ENCODE data around the gene LMO7. TPM values are rescaled to one million over a fixed set of nuclear protein-coding genes. Genes with fewer than 3 reads are reported as not detected.
"Not testable (repeated sequence)": the region's sequence is repeated elsewhere in the genome, so short reads cannot be mapped to it uniquely, and the experiment has no call there.

Gene LMO7
- total RNA-seq, 4 donors from 2014 or later: 60.5 to 108 (median 75.6) TPM

DNA sequence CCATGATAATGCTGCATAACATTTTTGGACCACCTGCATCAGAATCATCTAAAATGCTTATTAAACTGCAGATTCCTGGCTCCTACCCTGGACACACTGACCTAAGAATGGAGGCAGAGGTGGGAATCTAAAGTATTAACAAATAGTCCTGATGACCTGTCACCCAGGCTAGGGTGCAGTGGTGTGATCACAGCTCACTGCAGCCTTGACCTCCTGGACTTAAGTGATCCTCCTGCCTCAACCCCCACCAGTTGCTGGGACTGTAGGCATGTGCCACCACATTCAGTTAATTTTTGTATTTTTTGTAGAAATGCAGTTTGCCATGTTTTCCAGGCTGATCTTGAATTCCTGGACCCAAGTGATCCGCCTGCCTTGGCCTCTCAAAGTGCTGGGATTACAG is 43.3 kb downstream of the LMO7 start:
- no peak for TF ChIP-seq POLR2A (IDR thresholded peaks at IDR 0.05)
- TF ChIP-seq, protein P1, sequence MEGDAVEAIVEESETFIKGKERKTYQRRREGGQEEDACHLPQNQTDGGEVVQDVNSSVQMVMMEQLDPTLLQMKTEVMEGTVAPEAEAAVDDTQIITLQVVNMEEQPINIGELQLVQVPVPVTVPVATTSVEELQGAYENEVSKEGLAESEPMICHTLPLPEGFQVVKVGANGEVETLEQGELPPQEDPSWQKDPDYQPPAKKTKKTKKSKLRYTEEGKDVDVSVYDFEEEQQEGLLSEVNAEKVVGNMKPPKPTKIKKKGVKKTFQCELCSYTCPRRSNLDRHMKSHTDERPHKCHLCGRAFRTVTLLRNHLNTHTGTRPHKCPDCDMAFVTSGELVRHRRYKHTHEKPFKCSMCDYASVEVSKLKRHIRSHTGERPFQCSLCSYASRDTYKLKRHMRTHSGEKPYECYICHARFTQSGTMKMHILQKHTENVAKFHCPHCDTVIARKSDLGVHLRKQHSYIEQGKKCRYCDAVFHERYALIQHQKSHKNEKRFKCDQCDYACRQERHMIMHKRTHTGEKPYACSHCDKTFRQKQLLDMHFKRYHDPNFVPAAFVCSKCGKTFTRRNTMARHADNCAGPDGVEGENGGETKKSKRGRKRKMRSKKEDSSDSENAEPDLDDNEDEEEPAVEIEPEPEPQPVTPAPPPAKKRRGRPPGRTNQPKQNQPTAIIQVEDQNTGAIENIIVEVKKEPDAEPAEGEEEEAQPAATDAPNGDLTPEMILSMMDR (IDR thresholded peaks at IDR 0.05): no peak

DNA sequence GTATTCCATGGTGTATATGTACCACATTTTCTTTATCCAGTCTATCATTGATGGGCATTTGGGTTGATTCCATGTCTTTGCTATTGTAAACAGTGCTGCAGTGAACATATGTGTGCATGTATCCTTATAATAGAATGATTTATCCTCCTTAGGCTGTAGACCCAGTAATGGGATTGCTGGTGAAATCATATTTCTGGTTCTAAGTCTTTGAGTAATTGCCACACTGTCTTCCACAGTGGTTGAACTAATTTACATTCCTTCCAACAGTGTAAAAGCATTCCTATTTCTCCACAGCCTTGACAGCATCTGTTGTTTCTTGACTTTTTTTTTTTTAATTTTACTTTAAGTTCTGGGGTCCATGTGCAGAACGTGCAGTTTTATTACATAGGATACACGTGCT is 44.1 kb downstream of the LMO7 start:
- intact Hi-C loops (cut with DNase I; ENCODE audit: low total_unique reads); H3K4me3 ChIP-seq (ENCODE audit: low read depth, poor library complexity, severe bottlenecking); DNase-seq (ENCODE audit: low spot score in 2 of 2): not testable (repeated sequence)
- WGBS, 2 donors: 77 to 86% methylated on average over 2 of the region's 2 CpGs

More for the DNA sequence above, 43.3 kb downstream of the LMO7 start:
- DNase-seq (ENCODE audit: low spot score in 2 of 2): no peak
- 97% methylated on average over 1 of the region's 1 CpG for WGBS, 2 donors
- no peak overlapping the region for H3K4me3 ChIP-seq (ENCODE audit: low read depth, poor library complexity, severe bottlenecking)
- intact Hi-C loops (cut with DNase I; ENCODE audit: low total_unique reads): no loop called here

DNA sequence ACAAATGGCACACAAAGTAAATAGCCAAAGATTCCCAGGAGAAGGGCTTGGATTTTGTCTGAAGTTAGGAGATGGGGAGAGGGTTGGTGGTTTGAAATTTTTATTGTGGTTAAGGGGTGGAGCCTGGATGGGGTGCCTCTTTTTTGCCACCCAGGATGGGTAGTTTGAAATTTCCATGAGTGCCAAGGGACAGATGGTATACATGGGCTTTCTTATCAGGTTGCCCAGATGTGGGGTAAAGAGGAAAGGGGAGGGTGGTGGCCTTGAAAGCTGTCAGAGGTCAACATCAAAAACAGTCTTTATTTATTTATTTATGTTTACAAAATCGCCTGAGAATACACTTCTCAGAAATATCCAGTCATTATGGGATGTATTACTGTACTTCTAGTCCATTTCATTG is 46.2 kb downstream of the LMO7 start:
- intact Hi-C loops (cut with DNase I; ENCODE audit: low total_unique reads): loop anchor here (2.0 kb wide), 1 partner anchor 48 kb away; no protein-coding TSS in a partner anchor
- no peak overlapping the region for H3K4me3 ChIP-seq (ENCODE audit: low read depth, poor library complexity, severe bottlenecking)
- no peak for DNase-seq (ENCODE audit: low spot score in 2 of 2)
- WGBS, 2 donors: 84 to 100% methylated on average over 1 of the region's 1 CpG
- TF ChIP-seq POLR2A (IDR thresholded peaks at IDR 0.05): no peak
- TF ChIP-seq, protein P1 (IDR thresholded peaks at IDR 0.05): no peak

DNA sequence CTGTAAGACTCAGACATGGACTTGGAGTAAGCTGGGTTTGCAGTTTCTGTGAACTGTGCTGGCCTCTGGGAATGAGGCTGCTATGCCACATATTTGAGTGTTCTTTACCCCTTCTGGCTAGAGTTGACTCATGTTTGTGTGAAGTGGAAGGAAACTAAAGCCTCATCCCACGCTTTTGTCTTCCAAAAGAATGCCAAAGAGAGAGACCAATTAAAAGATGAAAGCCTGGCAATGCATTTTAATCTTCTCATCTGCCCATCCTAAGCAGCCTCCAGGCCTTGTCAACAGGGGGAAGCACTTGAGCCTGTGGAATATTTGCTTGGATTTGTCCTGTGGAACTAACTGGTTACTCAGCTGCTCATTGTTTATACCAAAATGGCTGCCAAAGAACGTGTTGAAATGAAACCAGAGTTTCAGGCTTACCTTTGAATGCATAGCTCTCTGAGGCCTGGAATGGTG is 49.1 kb downstream of the LMO7 start:
- DNase-seq (ENCODE audit: low spot score in 2 of 2): no peak
- no peak overlapping the region for H3K4me3 ChIP-seq (ENCODE audit: low read depth, poor library complexity, severe bottlenecking)
- intact Hi-C loops (cut with DNase I; ENCODE audit: low total_unique reads): no loop called here
- 27 to 36% methylated on average over 2 of the region's 2 CpGs for WGBS, 2 donors
- TF ChIP-seq, protein P1 (IDR thresholded peaks at IDR 0.05): no peak
- TF ChIP-seq POLR2A (IDR thresholded peaks at IDR 0.05): no peak

DNA sequence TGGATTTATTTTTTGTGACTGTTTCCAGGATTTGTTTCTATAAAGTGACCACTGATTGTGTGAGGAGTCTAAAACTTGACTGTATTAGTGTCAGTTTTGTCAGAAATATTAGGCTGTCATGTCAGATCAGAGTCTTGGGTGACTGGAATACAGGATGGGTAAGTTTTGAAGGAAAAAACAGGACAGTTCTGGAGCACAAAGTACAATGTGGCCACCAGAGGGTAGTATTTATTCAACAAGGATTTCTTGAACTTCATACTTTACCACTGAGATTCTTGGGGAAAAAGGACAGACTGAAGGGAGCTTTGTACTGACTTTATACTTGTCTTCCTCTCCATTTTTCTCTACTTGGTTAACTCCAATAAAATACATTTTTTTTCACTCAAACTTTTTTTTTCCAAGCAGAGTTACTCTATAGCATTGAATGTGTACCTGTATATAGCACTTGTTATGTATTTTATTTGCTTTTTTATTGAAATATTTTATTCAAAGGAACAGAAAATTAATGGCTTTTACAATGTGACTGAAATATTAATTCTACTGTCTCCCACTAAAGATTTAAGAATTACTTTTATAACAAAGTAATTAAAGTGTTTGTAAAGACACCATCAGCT is 51.1 kb downstream of the LMO7 start:
- intact Hi-C loops (cut with DNase I; ENCODE audit: low total_unique reads): no loop called here
- no peak overlapping the region for H3K4me3 ChIP-seq (ENCODE audit: low read depth, poor library complexity, severe bottlenecking)
- no peak for TF ChIP-seq POLR2A (IDR thresholded peaks at IDR 0.05)
- TF ChIP-seq, protein P1 (IDR thresholded peaks at IDR 0.05): no peak
- DNase-seq (ENCODE audit: low spot score in 2 of 2): no peak

DNA sequence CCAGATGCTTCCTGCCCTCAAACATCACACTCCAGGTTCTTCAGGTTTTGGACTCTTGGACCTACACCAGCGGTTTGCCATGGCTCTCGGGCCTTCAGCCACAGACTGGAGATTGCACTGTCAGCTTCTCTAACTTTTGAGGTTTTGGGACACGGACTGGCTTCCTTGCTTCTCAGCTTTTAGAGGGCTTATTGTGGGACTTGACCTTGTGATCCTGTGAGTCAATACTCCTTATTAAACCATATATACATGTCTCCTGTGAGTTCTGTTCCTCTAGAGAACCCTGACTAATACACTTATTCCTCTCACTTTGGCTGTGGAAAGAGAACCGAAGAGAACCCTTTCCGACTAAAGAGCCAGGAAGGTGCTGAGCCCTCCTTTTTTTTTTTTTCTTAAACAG is 53.6 kb downstream of the LMO7 start:
- no peak for TF ChIP-seq POLR2A (IDR thresholded peaks at IDR 0.05)
- TF ChIP-seq, protein P1 (IDR thresholded peaks at IDR 0.05): no peak
- no peak overlapping the region for H3K4me3 ChIP-seq (ENCODE audit: low read depth, poor library complexity, severe bottlenecking)
- DNase-seq (ENCODE audit: low spot score in 2 of 2): no peak
- 95 to 98% methylated on average over 5 of the region's 5 CpGs for WGBS, 2 donors
- intact Hi-C loops (cut with DNase I; ENCODE audit: low total_unique reads): no loop called here
